NCI-H1436 (cell line): ENCODE data around the gene GOSR2.
"Not testable (repeated sequence)": the region's sequence is repeated elsewhere in the genome, so short reads cannot be mapped to it uniquely, and the experiment has no call there.

Experiments
- DNase-seq: peaks from one replicate; lab custom pipeline; 2025; lab: John Stamatoyannopoulos, UW

The GOSR2 gene

GRCh38 chr17:46894024-46894423 is 28.9 kb upstream of the GOSR2 start:
- no peak for DNase-seq

GRCh38 chr17:46894476-46895151 is 28.3 kb upstream of the GOSR2 start:
- no peak for DNase-seq

- no peak for DNase-seq
Observed at GRCh38 chr17:46895171-46895570, 27.8 kb upstream of the GOSR2 start.

GRCh38 chr17:46896991-46897390 is 26.0 kb upstream of the GOSR2 start:
- DNase-seq, result no peak

- DNase-seq, result no peak
Observed at GRCh38 chr17:46898364-46898763, 24.6 kb upstream of the GOSR2 start.

GRCh38 chr17:46898860-46899259 is 24.1 kb upstream of the GOSR2 start:
- no peak for DNase-seq

GRCh38 chr17:46901291-46901690 is 21.7 kb upstream of the GOSR2 start:
- no peak for DNase-seq

GRCh38 chr17:46903762-46904672 is 18.9 kb upstream of the GOSR2 start:
- no peak for DNase-seq

- DNase-seq, result no peak
Observed at GRCh38 chr17:46908068-46908737, 14.8 kb upstream of the GOSR2 start.

- DNase-seq, result no peak
Observed at GRCh38 chr17:46910179-46910927, 12.6 kb upstream of the GOSR2 start.

GRCh38 chr17:46911311-46911710 is 11.6 kb upstream of the GOSR2 start:
- no peak for DNase-seq

- no peak for DNase-seq
Observed at GRCh38 chr17:46915596-46915995, 7.4 kb upstream of the GOSR2 start.

- no peak for DNase-seq
Observed at GRCh38 chr17:46916211-46916610, 6.7 kb upstream of the GOSR2 start.

GRCh38 chr17:46916623-46917022 is 6.3 kb upstream of the GOSR2 start:
- DNase-seq, result no peak

- DNase-seq, result no peak
Observed at GRCh38 chr17:46917041-46917440, 5.9 kb upstream of the GOSR2 start.

- DNase-seq, result no peak
Observed at GRCh38 chr17:46917516-46917915, 5.4 kb upstream of the GOSR2 start.

- not testable (repeated sequence) for DNase-seq
Observed at GRCh38 chr17:46921962-46922361, 998 bp upstream of the GOSR2 start.

GRCh38 chr17:46922487-46922803 is 515 bp upstream of the GOSR2 start:
- DNase-seq, result no peak

- DNase-seq, result no peak
Observed at GRCh38 chr17:46925185-46925868, 2.4 kb downstream of the GOSR2 start.

GRCh38 chr17:46928467-46929261 is 5.7 kb downstream of the GOSR2 start:
- DNase-seq, result no peak

GRCh38 chr17:46929413-46929812 is 6.5 kb downstream of the GOSR2 start:
- no peak for DNase-seq
